KOPT-K1 (cell line): ENCODE results near the gene PITPNC1.

ENCODE experiments used
- H3K27ac ChIP-seq: fragments of 200-600 bp; sonication (generic); 2 replicates; pipeline ENCODE4 v1.5.1; 2016; ENCODE audit warnings: antibody characterized with exemption, mild to moderate bottlenecking, low read depth, low read length; ENCODE audit not compliant: poor library complexity, severe bottlenecking
- H3K36me3 ChIP-seq: fragments of 200-600 bp; sonication (generic); 2 replicates; pipeline ENCODE4 v1.5.1; 2017; ENCODE audit warnings: antibody characterized with exemption, mild to moderate bottlenecking, low read length, moderate library complexity; ENCODE audit not compliant: insufficient read depth
- H3K9me3 ChIP-seq: fragments of 200-600 bp; sonication (generic); 2 replicates; pipeline ENCODE4 v1.5.1; 2017; ENCODE audit warnings: antibody characterized with exemption, low read length, mild to moderate bottlenecking; ENCODE audit not compliant: insufficient read depth, poor library complexity, severe bottlenecking

Gene PITPNC1

GRCh38 chr17:67360880-67361279 lies 16.2 kb upstream of the PITPNC1 start:
- Histone ChIP-seq H3K36me3 (peaks cover 89% of the 10 kb centered on the region), H3K27ac (no peak overlapping the region), H3K9me3 (no peaks in the 10 kb centered on the region)

GRCh38 chr17:67362173-67362572 lies 14.9 kb upstream of the PITPNC1 start:
- peaks cover 78% of the 10 kb centered on the region for H3K36me3 ChIP-seq
- H3K27ac ChIP-seq: no peak overlapping the region
- no peaks in the 10 kb centered on the region for H3K9me3 ChIP-seq

DNA sequence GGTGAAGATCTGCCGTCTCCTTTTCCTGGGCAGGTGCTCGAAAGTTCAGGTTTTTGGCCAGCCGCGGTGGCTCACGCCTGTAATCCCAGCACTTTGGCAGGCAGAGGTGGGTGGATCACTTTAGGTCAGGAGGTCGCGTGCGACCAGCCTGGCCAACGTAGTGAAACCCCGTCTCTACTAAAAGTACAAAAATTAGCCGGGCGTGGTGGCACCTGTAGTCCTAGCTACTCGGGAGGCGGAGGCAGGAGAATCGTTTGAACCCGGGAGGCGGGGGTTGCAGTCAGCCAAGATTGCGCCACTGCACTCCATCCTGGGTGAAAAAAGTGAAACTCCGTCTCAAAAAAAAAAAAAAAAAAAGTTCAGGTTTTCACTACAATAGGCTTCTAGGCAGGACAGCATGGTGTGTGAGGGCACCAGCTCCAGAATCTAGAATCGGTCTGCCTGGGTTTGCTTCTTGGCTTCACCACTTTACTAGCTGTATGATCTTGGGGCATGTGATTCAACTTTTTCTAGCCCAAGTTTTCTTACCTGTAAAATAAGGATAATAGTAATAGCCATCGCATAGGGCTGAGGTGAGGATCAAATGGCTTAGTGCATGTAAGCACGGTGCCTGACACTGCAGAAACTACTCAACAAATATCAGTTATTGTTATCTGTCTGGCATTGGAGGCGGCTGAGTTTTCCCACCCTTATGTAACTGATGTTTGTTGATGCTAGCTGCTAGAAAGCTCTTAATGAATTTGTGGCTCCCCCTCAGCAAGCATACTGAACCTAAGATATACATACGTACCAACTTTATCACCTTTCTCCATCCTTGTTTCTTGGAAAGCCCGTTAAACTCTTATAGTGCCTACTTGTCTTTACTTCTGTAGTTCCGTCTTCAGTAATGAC lies 12.0 kb upstream of the PITPNC1 start:
- Histone ChIP-seq H3K36me3 (peaks cover 52% of the 10 kb centered on the region), H3K27ac (peak overlapping the region; percentile 84), H3K9me3 (no peaks in the 10 kb centered on the region)

DNA sequence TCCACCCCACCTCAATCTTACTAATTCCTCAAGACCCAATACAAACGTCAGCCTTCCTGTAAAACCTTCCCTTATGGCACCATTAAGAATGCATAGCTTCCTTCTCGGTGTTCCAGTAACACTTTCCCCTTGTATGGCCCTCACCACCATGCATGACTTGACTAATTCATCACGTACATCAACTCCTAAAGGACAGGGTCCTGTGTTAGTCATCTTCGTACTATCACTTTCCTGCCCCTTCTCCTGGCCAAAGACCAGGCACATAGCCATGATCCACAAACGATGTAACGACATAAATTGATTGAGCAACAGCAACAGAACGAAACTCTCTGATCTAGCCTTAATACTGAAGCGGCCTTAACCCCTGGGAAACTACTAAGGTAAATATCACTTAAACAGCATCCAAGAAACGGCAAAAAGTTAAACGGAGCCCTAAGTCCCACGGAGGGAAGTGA lies 11.3 kb upstream of the PITPNC1 start:
- peaks cover 45% of the 10 kb centered on the region for H3K36me3 ChIP-seq
- H3K9me3 ChIP-seq: no peaks in the 10 kb centered on the region
- H3K27ac ChIP-seq: peak overlapping the region; percentile 84

DNA sequence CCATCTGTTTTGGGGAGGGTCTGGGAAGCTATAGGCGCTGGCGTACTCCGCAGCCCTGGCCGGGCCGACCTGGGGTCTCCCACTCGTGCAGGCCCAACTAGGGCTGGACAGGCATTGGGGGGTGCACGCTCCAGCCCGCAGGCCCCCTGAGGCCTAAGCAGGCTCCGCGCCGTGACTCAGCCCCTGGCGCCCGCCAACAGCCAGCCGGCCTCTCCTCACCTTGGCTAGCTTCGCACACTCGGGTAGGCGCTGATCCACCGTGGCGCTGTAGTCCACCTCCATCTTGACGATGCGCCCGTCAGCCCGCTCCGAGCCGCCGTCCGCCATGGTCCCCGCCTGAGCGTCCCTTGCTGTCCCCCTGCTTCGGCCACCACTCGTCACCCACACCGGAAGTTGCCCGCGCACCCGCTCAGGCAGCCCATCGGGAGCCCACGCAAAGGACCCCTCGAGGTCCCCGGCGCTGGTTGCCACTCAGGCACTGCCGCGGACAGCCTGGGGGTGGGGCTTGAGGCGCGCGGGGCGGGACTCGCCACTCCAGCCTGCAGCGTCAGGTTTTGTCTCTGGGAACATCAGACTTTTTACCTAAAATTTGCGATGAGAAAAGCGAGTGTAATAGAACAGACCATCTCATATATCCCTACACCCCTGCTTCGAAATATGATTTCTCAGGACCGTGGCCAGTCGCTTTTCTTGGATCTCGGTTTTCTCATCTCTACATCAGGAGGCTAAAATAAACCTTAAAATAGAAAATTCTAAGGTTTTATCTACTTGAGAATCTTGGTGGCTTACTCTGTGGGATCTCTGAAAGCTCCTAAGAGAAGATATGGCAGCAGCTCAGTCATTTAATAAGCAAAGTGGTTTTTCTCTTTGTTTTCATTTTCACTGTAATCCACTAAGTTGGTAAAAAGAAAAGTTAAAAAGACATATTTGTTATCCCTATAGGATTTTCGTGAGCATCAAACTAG lies 10.6 kb upstream of the PITPNC1 start, which contains the start of gene PSMD12:
Gene PSMD12, minus strand, starts transcription at position 385 of the 965 bp plus-strand sequence. Its CDS starts 58 bp downstream, at position 327.
- no peaks in the 10 kb centered on the region for H3K9me3 ChIP-seq
- peak within 1 kb of the TSS; percentile 84 for H3K27ac ChIP-seq
- peaks cover 38% of the 10 kb centered on the region for H3K36me3 ChIP-seq

DNA sequence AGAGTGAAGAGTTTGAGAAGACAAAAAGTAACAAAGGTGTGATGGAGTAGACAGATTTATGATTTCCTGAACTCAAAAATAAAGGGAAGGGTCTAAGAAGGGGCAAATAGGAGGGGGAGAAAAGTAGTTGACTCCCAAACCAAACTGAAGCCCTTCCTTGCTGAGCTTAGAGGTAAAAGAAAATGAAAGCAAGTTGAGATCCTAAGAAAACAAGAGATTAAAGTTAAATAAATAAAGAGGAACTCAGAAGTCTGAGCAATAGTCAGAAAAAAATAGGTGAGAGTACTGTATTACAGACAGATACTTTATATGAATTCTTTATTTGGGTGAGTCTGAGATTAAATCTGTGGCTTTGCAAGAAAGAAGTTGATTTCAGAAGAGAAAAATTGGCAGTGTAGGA lies 7.4 kb upstream of the PITPNC1 start:
- no peak overlapping the region for H3K27ac ChIP-seq
- peaks cover 6% of the 10 kb centered on the region; the same call in 1 of the 2 replicates for H3K36me3 ChIP-seq
- no peaks in the 10 kb centered on the region for H3K9me3 ChIP-seq

GRCh38 chr17:67372751-67373150 lies 4.3 kb upstream of the PITPNC1 start:
- H3K9me3 ChIP-seq: no peaks in the 10 kb centered on the region
- no peaks in the 10 kb centered on the region for H3K36me3 ChIP-seq
- no peak overlapping the region for H3K27ac ChIP-seq

DNA sequence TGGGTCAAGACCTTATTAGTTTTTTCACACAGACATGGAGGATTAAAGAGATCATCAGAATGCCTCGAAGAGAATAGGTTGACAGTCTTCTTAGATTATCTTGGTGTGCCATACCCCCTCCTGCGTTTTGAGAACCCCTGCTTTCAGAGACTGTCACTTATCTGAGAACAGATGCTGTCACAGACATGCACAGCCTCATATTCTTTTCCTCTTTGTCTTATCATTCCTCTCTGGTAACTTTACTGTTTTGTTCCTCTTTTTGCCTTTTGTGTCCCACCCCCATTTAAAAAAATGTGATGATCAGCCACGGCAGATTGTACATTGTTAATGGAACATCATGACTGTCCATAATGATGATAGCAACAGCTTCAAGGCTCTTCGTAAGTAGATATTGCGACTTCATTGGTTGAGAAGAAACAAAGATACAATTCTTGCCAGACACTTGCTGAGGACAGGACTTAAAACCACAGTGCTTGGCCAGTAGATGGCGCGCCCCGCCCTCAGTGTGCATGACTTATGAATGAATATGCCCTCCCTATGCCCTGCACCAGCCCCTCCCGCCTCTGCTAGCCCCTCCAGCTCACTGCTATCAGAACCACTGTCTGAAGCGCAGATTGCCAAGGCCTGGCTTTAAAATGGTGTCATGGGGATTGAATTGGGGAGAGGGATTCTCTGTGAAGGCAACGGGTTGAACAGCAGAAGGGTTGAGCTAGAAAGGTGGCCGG lies 2.6 kb upstream of the PITPNC1 start:
- Histone ChIP-seq H3K27ac (no peak overlapping the region), H3K36me3 (no peaks in the 10 kb centered on the region), H3K9me3 (no peaks in the 10 kb centered on the region)

DNA sequence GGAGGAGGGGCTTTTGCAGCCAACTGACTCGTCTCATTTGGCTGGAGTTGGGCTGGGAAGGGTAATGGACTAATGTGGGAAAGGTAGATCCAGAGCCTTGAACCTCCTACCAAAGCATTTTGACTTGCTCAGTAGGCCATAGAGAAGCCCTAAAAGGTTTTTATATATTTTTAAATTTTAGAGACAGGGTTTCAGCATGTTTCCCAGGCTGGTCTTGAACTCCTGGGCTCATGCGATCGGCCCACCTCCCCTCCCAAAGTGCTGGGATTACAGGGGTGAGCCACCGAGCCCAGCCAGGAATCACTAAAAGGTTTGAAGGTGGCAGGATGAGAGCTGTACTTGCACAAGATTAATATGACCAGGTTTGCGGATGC lies 2.0 kb upstream of the PITPNC1 start:
- Histone ChIP-seq H3K27ac (no peak overlapping the region), H3K9me3 (no peaks in the 10 kb centered on the region), H3K36me3 (no peaks in the 10 kb centered on the region)

GRCh38 chr17:67375716-67376115 lies 1.4 kb upstream of the PITPNC1 start:
- Histone ChIP-seq H3K27ac (no peak overlapping the region), H3K36me3 (no peaks in the 10 kb centered on the region), H3K9me3 (no peaks in the 10 kb centered on the region)

GRCh38 chr17:67376415-67376736 lies 705 bp upstream of the PITPNC1 start:
- no peaks in the 10 kb centered on the region for H3K9me3 ChIP-seq
- H3K36me3 ChIP-seq: no peaks in the 10 kb centered on the region
- H3K27ac ChIP-seq: peak overlapping the region; percentile 84

- no peaks in the 10 kb centered on the region for H3K36me3 ChIP-seq
- H3K9me3 ChIP-seq: no peaks in the 10 kb centered on the region
- peak overlapping the region; percentile 84 for H3K27ac ChIP-seq
Measured at GRCh38 chr17:67377488-67378453, 690 bp downstream of the PITPNC1 start.

DNA sequence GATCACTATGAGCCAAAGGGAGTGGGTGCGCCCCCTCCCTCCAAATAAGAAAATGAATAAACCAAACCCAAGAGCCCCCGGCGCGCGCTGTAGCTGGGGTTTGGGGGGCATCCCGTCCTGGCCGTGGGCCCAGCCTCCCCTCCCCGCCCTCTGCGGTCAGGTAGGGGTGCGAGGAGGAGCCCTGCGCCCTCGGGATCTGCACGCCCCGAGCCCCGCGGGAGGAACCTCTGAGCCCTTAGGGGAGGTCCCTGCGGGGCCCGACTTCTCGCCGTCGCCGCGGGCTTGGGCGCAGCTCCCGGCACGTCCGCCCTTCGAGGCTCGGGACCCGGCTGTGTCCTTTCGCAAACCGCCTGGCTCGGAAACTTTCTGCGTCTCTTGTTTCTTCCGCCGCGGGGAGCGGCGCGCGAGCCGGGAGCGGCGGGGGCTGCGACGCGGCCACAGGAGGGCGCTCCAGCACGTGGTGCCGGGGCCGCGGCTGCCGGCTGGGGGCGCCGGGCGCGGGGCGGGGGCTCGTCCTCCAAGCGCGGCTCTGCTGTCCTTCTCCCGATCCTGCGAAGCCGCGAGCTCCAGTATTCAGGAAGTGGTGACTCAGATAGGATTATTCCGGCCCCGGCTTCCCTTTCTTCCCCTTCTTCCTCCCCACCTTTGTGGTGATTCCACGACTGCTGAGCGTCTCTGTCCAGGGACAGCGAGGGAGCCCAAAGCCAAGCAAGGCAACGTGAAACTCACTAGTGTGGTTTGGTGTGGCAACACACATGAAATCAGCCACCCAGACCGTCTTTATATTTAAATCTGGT lies 1.6 kb downstream of the PITPNC1 start:
- Histone ChIP-seq H3K27ac (peak overlapping the region; percentile 84), H3K9me3 (no peaks in the 10 kb centered on the region), H3K36me3 (no peaks in the 10 kb centered on the region)
